Measurements from ENCODE around the gene GALNT10.

GRCh38 chr5:154236011-154236410 lies 45.5 kb downstream of the GALNT10 start:
- TF ChIP-seq CTCF (IDR thresholded peaks at IDR 0.05): no peak
- no peak for TF ChIP-seq ZFX (IDR thresholded peaks at IDR 0.05; ENCODE audit: borderline replicate concordance)
